ENCODE data around the gene DSG4.

DNA sequence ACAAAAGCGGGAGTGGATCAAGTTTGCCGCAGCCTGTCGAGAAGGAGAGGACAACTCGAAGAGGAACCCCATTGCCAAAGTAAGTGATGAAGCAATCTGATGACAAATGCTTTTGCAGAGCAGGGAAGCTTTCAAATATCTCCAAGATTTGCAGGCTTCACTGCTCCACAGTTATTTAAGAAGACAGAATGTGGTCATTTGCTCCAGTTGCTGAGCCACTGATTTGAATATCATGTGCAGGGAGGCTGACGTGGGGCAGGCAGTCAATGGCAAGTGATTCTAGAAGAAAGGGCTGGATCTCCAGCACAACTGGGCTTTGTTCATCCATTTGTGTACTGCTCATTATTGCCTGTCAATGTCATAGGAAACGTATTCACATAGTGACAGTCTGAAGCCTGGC lies 10.2 kb downstream of the DSG4 start:
- TF ChIP-seq, protein P1, sequence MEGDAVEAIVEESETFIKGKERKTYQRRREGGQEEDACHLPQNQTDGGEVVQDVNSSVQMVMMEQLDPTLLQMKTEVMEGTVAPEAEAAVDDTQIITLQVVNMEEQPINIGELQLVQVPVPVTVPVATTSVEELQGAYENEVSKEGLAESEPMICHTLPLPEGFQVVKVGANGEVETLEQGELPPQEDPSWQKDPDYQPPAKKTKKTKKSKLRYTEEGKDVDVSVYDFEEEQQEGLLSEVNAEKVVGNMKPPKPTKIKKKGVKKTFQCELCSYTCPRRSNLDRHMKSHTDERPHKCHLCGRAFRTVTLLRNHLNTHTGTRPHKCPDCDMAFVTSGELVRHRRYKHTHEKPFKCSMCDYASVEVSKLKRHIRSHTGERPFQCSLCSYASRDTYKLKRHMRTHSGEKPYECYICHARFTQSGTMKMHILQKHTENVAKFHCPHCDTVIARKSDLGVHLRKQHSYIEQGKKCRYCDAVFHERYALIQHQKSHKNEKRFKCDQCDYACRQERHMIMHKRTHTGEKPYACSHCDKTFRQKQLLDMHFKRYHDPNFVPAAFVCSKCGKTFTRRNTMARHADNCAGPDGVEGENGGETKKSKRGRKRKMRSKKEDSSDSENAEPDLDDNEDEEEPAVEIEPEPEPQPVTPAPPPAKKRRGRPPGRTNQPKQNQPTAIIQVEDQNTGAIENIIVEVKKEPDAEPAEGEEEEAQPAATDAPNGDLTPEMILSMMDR (IDR thresholded peaks at IDR 0.05; ENCODE audit: low read depth, low read length, poor library complexity, severe bottlenecking): no peak
- no peak for TF ChIP-seq EZH2phosphoT487 (IDR thresholded peaks at IDR 0.05; ENCODE audit: borderline replicate concordance, low read length)

All from DOHH2 (cell line).